Lower lobe of right lung (tissue), 2 donors: ENCODE results near the gene RASA3. TPM values are rescaled to one million over a fixed set of nuclear protein-coding genes. Genes with fewer than 3 reads are reported as not detected.

Experiments
- ATAC-seq, 2 donors: fragments of 200-7000 bp; cut with Tn5 transposase; one replicate each; pipeline ENCODE4 v1.9.1; 2020 to 2022; ENCODE audit warnings: mild to moderate bottlenecking in 2 of 2, moderate library complexity in 2 of 2
- DNase-seq: peaks from one replicate; pipeline ENCODE4 v3.0.0-alpha.2; 2020
- H3K27ac ChIP-seq: fragments of 200-600 bp; one replicate; pipeline ENCODE4 v1.8.0; 2022
- H3K27me3 ChIP-seq: fragments of 200-600 bp; one replicate; pipeline ENCODE4 v1.8.0; 2022; ENCODE audit warnings: low read depth
- H3K36me3 ChIP-seq: fragments of 200-600 bp; one replicate; pipeline ENCODE4 v1.8.0; 2022; ENCODE audit warnings: mild to moderate bottlenecking
- H3K4me1 ChIP-seq: fragments of 200-600 bp; one replicate; pipeline ENCODE4 v1.8.0; 2022
- H3K4me3 ChIP-seq: fragments of 200-600 bp; one replicate; pipeline ENCODE4 v1.8.0; 2022; ENCODE audit warnings: mild to moderate bottlenecking
- H3K9me3 ChIP-seq: fragments of 200-600 bp; one replicate; pipeline ENCODE4 v1.8.0; 2022
- intact Hi-C: fragments of 100-400 bp; cut with DNase I; formaldehyde crosslinking; loops from one replicate; pipeline ENCODE4 v1.11.0; 2022
- total RNA-seq: library from RNA; stranded (reverse); fragmentation: NEBNext Ultra II Directional; extraction: Animal tissue kit (Norgen Biotek cat#: 25700); gene quantifications from one replicate; pipeline ENCODE4 v1.2.1, GENCODE V29; 2021
- TF ChIP-seq, protein P1 (sequence below): fragments of 200-600 bp; IDR thresholded peaks from one replicate; pipeline ENCODE4 v1.8.0; 2022; ENCODE audit warnings: antibody characterized with exemption, mild to moderate bottlenecking
- donor health status: DM: no; HTN: yes; CAD: no; lungs with severe emphysema.

RASA3 gene
- total RNA-seq, 1 donor from 2014 or later, result 19.1 TPM

DNA sequence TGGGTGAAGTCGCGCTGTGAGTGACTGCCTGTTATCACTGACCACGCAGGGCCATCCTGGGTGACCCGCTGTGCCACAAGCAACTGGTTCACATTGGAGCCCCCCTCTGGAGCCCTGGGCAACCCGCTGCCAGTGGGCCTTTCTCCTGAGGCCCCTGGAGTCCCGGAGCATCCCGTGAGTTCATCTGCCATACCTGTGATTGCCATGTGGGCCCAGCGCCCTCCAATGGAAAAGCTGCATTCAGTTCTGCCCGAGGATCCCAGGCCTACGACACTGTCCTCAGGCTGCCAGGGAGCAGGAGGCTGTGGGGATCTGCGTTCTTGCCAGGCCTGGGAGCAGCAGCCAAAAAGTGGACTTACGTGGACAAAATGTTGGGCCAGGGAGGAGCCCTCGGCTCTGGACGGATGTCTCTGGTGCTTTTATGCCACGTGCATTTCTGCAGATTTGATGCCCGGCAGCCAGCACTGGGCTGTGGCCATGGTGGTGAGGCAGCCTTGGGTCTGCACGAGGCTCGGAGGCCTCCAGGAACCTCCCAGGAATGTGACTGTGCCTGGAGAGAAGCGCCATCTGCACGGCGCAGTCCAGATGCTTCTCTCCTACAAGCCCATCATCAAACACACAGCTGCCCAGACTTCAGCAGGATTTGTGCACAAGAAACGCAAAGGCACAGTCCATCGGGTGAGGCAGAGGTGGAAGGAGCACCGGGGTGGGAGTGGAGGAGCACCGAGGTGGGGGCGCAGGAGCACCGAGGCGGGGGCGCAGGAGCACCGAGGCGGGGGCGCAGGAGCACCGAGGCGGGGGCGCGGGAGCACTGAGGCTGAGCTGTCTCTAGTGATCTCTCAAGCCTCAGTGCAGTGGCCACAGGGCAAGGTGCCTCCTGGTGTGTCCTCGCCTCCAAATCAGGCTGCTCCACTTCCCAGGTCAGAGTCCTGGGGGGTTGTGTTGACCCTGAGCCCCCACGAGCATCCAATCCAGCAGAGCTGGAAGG is 202.5 kb downstream of the RASA3 start:
- ATAC-seq (peak in 1 of 2 donors; percentile 20), DNase-seq (no peak)
- no peaks in the 10 kb centered on the region for H3K9me3 ChIP-seq
- intact Hi-C loops, result no loop called here
- H3K4me3 ChIP-seq, result no peak overlapping the region
- H3K27ac ChIP-seq, result no peak overlapping the region
- H3K36me3 ChIP-seq, result no peaks in the 10 kb centered on the region
- H3K4me1 ChIP-seq, result peaks cover 25% of the 10 kb centered on the region
- TF ChIP-seq, protein P1, sequence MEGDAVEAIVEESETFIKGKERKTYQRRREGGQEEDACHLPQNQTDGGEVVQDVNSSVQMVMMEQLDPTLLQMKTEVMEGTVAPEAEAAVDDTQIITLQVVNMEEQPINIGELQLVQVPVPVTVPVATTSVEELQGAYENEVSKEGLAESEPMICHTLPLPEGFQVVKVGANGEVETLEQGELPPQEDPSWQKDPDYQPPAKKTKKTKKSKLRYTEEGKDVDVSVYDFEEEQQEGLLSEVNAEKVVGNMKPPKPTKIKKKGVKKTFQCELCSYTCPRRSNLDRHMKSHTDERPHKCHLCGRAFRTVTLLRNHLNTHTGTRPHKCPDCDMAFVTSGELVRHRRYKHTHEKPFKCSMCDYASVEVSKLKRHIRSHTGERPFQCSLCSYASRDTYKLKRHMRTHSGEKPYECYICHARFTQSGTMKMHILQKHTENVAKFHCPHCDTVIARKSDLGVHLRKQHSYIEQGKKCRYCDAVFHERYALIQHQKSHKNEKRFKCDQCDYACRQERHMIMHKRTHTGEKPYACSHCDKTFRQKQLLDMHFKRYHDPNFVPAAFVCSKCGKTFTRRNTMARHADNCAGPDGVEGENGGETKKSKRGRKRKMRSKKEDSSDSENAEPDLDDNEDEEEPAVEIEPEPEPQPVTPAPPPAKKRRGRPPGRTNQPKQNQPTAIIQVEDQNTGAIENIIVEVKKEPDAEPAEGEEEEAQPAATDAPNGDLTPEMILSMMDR, result no peak
- H3K27me3 ChIP-seq, result peaks cover 6% of the 10 kb centered on the region

DNA sequence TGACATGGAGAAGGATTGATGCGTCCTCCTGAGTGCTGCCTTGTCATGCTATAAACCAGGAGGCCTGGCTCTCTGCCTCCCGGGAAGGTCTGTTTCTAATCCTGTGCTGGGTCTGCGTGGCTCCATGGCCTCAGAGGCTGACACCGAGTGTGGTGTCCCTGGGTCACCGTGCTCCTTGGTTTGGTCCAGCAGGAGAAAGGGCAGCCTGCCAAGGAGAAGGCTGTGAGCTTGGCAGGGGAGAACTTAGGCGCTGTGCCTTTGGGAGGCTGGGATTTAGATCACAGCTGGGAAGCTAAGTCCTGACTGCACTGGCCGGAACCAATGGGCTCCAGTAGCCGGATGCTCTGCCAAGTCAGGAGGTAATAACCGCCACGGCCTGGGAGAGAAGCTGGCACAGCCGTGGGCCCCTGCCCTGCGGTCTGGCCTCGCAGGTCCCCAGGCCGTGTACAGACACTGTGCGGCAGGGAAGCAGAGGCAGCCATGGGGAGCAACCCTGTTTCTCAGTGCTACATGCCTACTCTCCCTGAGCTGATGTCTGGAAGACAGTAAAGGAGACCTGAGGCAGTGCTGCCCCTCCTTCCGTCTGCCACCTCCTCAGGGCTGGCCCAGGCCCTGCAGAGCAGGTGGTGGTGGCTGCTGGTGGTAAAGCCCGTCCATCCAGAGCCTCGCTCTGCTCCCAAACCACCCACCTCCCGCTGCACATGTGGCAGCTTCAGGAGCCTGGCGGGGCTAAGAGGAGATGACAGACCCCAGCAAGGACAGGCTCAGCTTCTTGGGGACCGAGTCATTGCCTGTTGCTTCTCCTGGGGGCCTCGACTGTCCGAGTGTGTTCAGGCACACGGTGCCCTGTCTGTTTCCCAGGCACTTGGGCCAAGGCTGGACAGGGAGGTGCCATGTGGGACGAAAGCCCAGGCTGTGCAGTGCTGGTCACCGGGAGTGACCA is 203.5 kb downstream of the RASA3 start:
- intact Hi-C loops, result no loop called here

More for the DNA sequence above, 203.5 kb downstream of the RASA3 start:
- Histone ChIP-seq H3K4me3 (no peak overlapping the region), H3K27ac (no peak overlapping the region), H3K27me3 (peaks cover 6% of the 10 kb centered on the region), H3K4me1 (peaks cover 23% of the 10 kb centered on the region), H3K36me3 (no peaks in the 10 kb centered on the region), H3K9me3 (no peaks in the 10 kb centered on the region)
- TF ChIP-seq, protein P1, result no peak
- ATAC-seq, result peak; percentile 42 to 57
- no peak for DNase-seq

Other genes starting within 250 kb of the RASA3 start
- 14.0 TPM for gene C13orf46, start 158.5 kb downstream of the RASA3 start, total RNA-seq
- 1.8 TPM for gene CFAP97D2, start 46.6 kb upstream of the RASA3 start, total RNA-seq
- 66.5 TPM for gene CDC16, start 102.3 kb upstream of the RASA3 start, total RNA-seq
- 38.9 TPM for gene UPF3A, start 149.0 kb upstream of the RASA3 start, total RNA-seq
- gene CHAMP1, start 181.9 kb upstream of the RASA3 start, total RNA-seq, result 19.3 TPM